Measurements from ENCODE around the gene VAPA.

VAPA gene

DNA sequence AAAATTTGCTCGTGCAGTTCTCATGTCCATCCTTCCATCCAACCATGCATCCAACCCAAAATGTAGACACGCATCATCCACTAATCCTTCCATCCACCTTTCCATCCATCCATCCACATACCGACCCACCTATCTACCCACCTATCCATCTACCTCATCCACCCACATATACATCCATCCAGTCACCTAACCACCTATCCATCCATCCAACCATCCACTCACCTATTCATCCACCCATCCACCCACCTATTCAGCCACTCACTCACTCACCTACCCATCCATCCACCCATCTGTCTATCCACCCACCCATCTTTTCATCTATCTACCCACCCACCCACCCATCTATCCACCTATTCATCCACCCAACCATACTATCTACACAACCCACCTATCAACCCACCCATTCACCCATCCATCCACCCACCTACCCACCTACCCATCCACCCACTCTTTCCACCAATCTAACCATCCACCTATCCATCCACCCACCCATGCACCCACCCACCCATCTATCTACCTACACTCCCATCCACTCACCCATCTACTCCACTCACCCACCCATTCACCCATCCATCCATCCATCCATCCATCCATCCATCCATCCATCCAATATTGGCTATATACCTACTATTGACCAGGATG lies 94.3 kb downstream of the VAPA start:
- DNase-seq, result no peak
